Testis (tissue), 3 donors: ENCODE results near the gene MYL6B. TPM values are rescaled to one million over a fixed set of nuclear protein-coding genes. Genes with fewer than 3 reads are reported as not detected.
"Not testable (repeated sequence)": the region's sequence is repeated elsewhere in the genome, so short reads cannot be mapped to it uniquely, and the experiment has no call there.

Source experiments
- DNase-seq: peaks from one replicate; pipeline ENCODE4 v3.0.0-alpha.2; 2019
- H3K27ac ChIP-seq, 2 donors: fragments of 200-600 bp; sonication (generic); one replicate each; pipeline ENCODE4 v1.5.1; 2019
- H3K27me3 ChIP-seq: fragments of 200-600 bp; sonication (generic); one replicate; pipeline ENCODE4 v1.5.1; 2019
- H3K36me3 ChIP-seq: fragments of 200-600 bp; sonication (generic); one replicate; pipeline ENCODE4 v1.5.1; 2017; ENCODE audit warnings: low read depth; ENCODE audit errors: missing control alignments
- H3K4me1 ChIP-seq: fragments of 200-600 bp; sonication (generic); one replicate; pipeline ENCODE4 v1.5.1; 2019
- H3K4me3 ChIP-seq, 2 donors: fragments of 200-600 bp; sonication (generic); one replicate each; pipeline ENCODE4 v1.5.1; 2017 to 2019
- H3K9me3 ChIP-seq: fragments of 200-600 bp; sonication (generic); one replicate; pipeline ENCODE4 v1.5.1; 2017
- POLR2A ChIP-seq: fragments of 450-650 bp; IDR thresholded peaks from one replicate; pipeline ENCODE4 v1.6.1; 2017; ENCODE audit warnings: antibody characterized with exemption, mild to moderate bottlenecking, moderate library complexity
- WGBS, 2 donors: methylation state at CpG; one replicate each; pipeline ENCODE4 v1.1.5; 2018; 5-methylcytosine and 5-hydroxymethylcytosine counted together
- intact Hi-C: fragments of 100-400 bp; cut with DNase I; formaldehyde crosslinking; loops from one replicate; pipeline ENCODE4 v1.15.1; 2023; ENCODE audit warnings: low total_unique reads
- polyA plus RNA-seq: library from polyadenylated mRNA; stranded (reverse); fragments of 350-450 nt; fragmentation: Illumina TruSeq; extraction: RNeasy Lipid Tissue Mini Kit (QIAGEN cat#74804); gene quantifications from one replicate; pipeline ENCODE4 v1.2.3, GENCODE V29; 2014; ENCODE audit warnings: low read depth, low replicate concordance; ENCODE audit not compliant: insufficient read depth
- total RNA-seq, 2 donors: library from RNA; depleted of rRNA; stranded (reverse); fragments of >200 nt; gene quantifications; one replicate each; pipeline ENCODE4 v1.2.3, GENCODE V29; 2016
- TF ChIP-seq, protein P1 (sequence below), 3 experiments: fragments of 450-650 bp in 2 of 3; fragments of 200-600 bp in 1 of 3; sonication (generic) in 1 of 3; IDR thresholded peaks; one replicate each; pipeline ENCODE4 v1.5.1; 2016 to 2019; ENCODE audit warnings: antibody characterized with exemption in 3 of 3, mild to moderate bottlenecking in 2 of 3, moderate library complexity in 1 of 3

Gene MYL6B
- total and polyA plus RNA-seq, 3 donors from 2014 or later = 229 to 480 (median 428) TPM

DNA sequence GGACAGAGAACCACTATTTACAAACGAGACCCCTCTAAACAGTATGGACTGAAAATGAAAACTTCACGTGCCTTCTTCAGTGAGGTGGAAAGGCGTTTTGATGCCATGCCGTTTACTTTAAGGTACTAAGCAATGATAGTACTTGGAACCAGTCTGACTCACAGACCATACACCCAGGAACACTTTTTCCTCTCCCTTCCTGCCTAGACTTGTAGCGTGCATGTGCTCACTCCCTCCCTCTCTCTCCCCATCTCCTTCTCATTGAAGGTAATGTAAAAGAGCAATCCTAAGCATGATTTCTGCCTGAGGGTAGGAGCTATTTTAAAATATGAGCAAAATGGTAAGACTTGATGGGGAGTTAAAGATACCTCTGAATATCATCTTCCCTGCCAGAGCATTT lies 41.8 kb upstream of the MYL6B start:
- no peak for DNase-seq
- H3K4me3 ChIP-seq = no peak overlapping the region
- H3K27ac ChIP-seq = no peak overlapping the region
- no peaks in the 10 kb centered on the region for H3K27me3 ChIP-seq
- no peak for TF ChIP-seq POLR2A
- TF ChIP-seq, protein P1, sequence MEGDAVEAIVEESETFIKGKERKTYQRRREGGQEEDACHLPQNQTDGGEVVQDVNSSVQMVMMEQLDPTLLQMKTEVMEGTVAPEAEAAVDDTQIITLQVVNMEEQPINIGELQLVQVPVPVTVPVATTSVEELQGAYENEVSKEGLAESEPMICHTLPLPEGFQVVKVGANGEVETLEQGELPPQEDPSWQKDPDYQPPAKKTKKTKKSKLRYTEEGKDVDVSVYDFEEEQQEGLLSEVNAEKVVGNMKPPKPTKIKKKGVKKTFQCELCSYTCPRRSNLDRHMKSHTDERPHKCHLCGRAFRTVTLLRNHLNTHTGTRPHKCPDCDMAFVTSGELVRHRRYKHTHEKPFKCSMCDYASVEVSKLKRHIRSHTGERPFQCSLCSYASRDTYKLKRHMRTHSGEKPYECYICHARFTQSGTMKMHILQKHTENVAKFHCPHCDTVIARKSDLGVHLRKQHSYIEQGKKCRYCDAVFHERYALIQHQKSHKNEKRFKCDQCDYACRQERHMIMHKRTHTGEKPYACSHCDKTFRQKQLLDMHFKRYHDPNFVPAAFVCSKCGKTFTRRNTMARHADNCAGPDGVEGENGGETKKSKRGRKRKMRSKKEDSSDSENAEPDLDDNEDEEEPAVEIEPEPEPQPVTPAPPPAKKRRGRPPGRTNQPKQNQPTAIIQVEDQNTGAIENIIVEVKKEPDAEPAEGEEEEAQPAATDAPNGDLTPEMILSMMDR (IDR thresholded peaks at IDR 0.05) = no peak
- H3K9me3 ChIP-seq = no peaks in the 10 kb centered on the region
- no peaks in the 10 kb centered on the region for H3K36me3 ChIP-seq
- H3K4me1 ChIP-seq = peaks cover 7% of the 10 kb centered on the region
- intact Hi-C loops = no loop called here
- WGBS, 2 donors = 89 to 96% methylated on average over 5 of the region's 5 CpGs

DNA sequence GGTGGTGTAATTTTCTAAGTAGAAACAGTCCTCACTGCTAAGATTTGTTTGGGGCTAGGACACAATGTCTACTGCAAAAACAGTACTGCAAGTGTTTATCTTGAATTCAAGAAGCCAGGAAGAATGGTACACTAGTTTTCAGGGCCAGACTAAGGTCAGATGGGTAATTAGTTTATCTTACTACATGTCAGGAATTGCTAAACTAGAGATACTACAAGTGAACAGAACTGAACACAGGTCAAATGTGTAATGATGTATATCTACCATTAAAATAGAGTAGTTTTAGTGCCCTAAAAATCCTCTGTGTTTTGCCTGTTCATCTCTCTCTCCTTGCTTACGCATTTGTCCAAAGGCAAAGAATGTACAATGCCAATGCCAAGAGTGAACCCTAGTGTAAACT lies 38.3 kb upstream of the MYL6B start:
- H3K4me1 ChIP-seq = peaks cover 5% of the 10 kb centered on the region
- 86 to 93% methylated on average over 1 of the region's 1 CpG for WGBS, 2 donors
- H3K27ac ChIP-seq = no peak overlapping the region
- no peaks in the 10 kb centered on the region for H3K9me3 ChIP-seq
- H3K4me3 ChIP-seq = no peak overlapping the region
- H3K27me3 ChIP-seq = no peaks in the 10 kb centered on the region
- intact Hi-C loops = no loop called here
- DNase-seq = no peak
- no peaks in the 10 kb centered on the region for H3K36me3 ChIP-seq
- TF ChIP-seq, protein P1 (IDR thresholded peaks at IDR 0.05) = no peak
- TF ChIP-seq POLR2A = no peak

DNA sequence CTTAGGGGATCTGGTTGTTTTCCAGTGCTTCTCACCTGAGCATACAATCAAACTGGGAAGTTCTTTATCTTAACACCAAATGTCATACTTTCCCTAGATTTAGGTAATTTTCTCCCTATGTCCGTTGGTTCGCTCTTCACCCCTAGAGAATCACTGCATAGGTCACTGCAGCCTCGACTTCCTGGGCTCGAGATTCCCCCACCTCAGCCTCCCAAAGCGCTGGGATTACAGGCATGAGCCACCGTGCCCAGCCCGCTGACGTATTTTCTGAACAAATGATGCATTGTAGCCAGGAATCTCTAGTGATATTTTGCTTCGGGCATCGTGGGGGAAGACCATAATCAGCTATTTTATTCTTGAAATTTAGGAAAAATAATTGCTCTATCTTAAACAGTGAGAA lies 37.1 kb upstream of the MYL6B start:
- Histone ChIP-seq H3K36me3 (no peaks in the 10 kb centered on the region), H3K9me3 (no peaks in the 10 kb centered on the region), H3K4me3 (peak overlapping the region; percentile 71 to 90), H3K27ac (peak overlapping the region; percentile 89 to 91), H3K27me3 (no peaks in the 10 kb centered on the region), H3K4me1 (peaks cover 15% of the 10 kb centered on the region)
- no peak for DNase-seq
- intact Hi-C loops = no loop called here
- whole genome bisulfite sequencing, 2 donors = 31 to 41% methylated on average over 10 of the region's 10 CpGs
- TF ChIP-seq POLR2A = no peak
- TF ChIP-seq, protein P1 (IDR thresholded peaks at IDR 0.05) = no peak

DNA sequence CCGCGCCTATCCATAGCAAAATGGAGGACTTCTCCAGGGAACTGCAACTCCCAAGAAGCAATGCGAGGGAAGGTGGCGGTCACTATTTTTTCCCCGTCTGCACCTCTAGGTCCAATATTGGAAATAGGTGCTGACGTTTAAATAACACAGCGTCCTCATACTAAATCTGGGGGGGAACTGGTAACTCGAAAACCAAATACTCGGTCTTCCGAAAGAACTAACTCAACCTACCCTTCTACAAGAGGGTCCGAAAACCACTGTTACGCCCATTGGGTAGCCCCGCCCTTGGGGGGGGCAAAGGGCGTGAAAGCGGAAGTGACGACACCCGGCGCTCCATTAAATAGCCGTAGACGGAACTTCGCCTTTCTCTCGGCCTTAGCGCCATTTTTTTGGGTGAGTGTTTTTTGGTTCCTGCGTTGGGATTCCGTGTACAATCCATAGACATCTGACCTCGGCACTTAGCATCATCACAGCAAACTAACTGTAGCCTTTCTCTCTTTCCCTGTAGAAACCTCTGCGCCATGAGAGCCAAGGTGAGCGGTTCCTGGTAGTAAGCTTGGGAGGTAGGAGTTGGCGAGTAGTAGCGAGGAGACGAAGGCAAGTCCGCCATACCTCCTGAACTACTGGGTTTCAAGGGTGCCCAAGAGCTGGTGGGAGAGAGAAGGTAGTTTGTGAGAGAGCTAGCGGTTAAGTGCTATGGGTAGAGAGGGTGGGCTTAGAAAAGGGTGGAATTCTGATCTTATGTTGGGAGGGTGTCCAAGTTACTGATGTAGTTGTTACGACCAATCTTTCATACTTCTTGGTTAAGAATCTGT lies 35.9 kb upstream of the MYL6B start, which contains the start of gene RPL41:
Gene RPL41 (plus strand): TSS at position 367 of the 815 bp plus-strand sequence.
- intact Hi-C loops = no loop called here
- Histone ChIP-seq H3K27me3 (no peaks in the 10 kb centered on the region), H3K4me3 (peak within 1 kb of the TSS; percentile 71 to 90), H3K36me3 (no peaks in the 10 kb centered on the region), H3K27ac (peak within 1 kb of the TSS; percentile 89 to 91), H3K4me1 (peaks cover 19% of the 10 kb centered on the region), H3K9me3 (no peaks in the 10 kb centered on the region)
- TF ChIP-seq, protein P1 (IDR thresholded peaks at IDR 0.05) = peak in 1 of 3 experiments; percentile 36
- TF ChIP-seq POLR2A = peak; percentile 85
- DNase-seq = peak; percentile 98
- 1% methylated on average over 34 of the region's 34 CpGs for WGBS, 2 donors

DNA sequence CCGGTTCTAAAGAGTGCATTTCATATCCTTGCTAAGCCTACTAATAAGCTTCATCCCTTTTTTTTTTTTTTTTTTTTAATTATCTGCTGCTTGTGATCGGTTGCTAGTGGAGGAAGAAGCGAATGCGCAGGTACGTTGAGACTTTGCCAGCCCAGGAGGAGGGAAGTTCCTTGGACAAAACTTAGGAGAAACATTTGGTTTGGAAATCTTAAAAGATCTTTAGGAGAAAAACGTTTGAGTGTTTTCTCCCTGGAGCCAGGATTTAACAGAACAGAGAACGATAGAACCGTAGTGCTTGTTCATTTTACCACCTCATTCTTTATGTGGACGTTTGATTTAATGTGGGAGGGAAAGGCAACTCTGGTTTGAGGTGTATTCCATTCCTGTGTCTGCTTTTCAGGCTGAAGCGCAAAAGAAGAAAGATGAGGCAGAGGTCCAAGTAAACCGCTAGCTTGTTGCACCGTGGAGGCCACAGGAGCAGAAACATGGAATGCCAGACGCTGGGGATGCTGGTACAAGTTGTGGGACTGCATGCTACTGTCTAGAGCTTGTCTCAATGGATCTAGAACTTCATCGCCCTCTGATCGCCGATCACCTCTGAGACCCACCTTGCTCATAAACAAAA lies 35.2 kb upstream of the MYL6B start:
- H3K27ac ChIP-seq = peak overlapping the region; percentile 89 to 91
- DNase-seq, H3K9me3 ChIP-seq, H3K27me3 ChIP-seq, H3K36me3 ChIP-seq, intact Hi-C loops: not testable (repeated sequence)
- H3K4me3 ChIP-seq = peak overlapping the region; percentile 71 to 90
- peaks cover 19% of the 10 kb centered on the region for H3K4me1 ChIP-seq
- 1 to 2% methylated on average over 15 to 16 of the region's 16 CpGs for WGBS, 2 donors
